RWPE1 (cell line): Measurements from ENCODE around the gene TRIM24.
"Not testable (repeated sequence)": the region's sequence is repeated elsewhere in the genome, so short reads cannot be mapped to it uniquely, and the experiment has no call there.

Source experiments
- CTCF ChIA-PET: fragments of 350-600 bp; sonication (Branson Sonifier 250); formaldehyde crosslinking; extraction: SDS; loops from one replicate; lab custom pipeline; 2021; lab: Yijun Ruan, JAX
- POLR2A ChIA-PET: fragments of 400-600 bp; formaldehyde crosslinking; extraction: SDS; loops from one replicate; lab custom pipeline; 2020; ENCODE audit warnings: antibody characterized with exemption; ENCODE audit not compliant: low non-redundant PET; lab: Yijun Ruan, JAX
- DNase-seq: peaks from one replicate; pipeline ENCODE4 v3.0.0; 2012; ENCODE audit warnings: low spot score
- H3K27ac ChIP-seq: fragments of 450-650 bp; 2 replicates; pipeline ENCODE4 v1.5.1; 2017
- TF ChIP-seq, protein P1 (sequence below): fragments of 450-650 bp; conservative IDR thresholded peaks from 2 replicates; pipeline ENCODE4 v1.5.1; 2017; ENCODE audit warnings: low read depth, mild to moderate bottlenecking

The TRIM24 gene

DNA sequence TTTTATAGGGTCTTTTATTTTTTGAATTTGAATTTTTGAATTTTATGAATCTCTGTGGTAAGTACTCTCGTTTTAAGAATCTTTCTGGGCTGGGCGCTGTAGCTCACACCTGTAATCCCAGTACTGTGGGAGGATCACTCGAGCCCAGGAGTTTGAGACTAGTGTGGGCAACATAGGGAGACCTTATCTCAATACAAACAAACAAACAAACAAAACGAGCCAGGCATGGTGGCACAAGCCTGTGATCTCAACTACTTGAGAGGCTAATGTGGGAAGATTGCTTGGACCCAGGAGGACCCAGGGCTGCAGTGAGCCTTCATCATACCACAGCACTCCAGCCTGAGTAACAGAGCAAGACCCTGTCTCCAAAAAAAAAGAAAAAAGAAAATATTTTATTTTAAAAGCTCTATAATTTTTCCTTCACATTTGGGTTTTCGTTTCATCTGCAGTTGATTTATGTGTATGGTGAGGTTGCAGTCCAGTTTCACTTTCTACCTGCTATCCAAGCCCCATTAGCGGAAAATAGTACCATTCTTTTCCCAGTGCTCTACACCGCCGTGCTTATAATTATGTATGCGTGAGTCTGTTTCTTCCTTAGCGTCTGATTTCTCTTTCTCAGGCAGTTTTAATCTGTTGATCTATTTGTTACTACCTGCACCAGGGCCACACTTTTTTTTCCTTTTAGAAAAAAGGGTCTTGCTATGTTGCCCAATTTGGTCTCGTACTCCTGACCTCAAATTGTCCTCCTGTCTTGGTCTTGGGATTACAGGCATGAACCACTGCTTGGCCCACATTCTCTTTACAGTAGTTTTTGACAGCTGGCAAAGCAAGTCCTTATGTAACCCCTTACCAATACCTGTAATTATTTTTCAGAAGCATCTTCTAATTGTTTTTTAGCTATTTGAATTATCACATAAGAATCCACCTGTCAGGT lies 21.7 kb downstream of the TRIM24 start:
- ChIA-PET POLR2A (no interaction called here), CTCF (no interaction called here)
- TF ChIP-seq, protein P1, sequence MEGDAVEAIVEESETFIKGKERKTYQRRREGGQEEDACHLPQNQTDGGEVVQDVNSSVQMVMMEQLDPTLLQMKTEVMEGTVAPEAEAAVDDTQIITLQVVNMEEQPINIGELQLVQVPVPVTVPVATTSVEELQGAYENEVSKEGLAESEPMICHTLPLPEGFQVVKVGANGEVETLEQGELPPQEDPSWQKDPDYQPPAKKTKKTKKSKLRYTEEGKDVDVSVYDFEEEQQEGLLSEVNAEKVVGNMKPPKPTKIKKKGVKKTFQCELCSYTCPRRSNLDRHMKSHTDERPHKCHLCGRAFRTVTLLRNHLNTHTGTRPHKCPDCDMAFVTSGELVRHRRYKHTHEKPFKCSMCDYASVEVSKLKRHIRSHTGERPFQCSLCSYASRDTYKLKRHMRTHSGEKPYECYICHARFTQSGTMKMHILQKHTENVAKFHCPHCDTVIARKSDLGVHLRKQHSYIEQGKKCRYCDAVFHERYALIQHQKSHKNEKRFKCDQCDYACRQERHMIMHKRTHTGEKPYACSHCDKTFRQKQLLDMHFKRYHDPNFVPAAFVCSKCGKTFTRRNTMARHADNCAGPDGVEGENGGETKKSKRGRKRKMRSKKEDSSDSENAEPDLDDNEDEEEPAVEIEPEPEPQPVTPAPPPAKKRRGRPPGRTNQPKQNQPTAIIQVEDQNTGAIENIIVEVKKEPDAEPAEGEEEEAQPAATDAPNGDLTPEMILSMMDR: no peak
- DNase-seq: no peak
- no peak overlapping the region for H3K27ac ChIP-seq

DNA sequence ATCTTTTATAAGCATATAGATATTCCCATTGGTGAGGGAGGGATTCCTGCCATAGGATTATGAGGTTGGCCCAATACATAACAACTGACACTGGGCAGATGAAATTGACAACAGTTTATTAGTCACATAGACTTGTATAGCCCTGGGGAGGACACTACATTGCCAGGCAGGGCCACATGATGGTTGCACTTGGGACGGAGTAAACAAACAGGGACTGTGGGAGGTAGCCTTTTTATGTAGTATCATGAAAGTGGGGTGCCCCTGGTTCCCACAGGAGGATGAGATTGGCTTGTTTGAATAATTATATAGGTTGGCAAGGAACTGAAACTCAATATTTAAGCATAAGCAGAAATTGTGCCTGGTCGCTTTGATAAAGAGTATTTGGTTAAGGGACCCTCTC lies 23.5 kb downstream of the TRIM24 start:
- CTCF ChIA-PET: no interaction called here
- POLR2A ChIA-PET: no interaction called here
- no peak for DNase-seq
- TF ChIP-seq, protein P1: no peak
- no peak overlapping the region for H3K27ac ChIP-seq

DNA sequence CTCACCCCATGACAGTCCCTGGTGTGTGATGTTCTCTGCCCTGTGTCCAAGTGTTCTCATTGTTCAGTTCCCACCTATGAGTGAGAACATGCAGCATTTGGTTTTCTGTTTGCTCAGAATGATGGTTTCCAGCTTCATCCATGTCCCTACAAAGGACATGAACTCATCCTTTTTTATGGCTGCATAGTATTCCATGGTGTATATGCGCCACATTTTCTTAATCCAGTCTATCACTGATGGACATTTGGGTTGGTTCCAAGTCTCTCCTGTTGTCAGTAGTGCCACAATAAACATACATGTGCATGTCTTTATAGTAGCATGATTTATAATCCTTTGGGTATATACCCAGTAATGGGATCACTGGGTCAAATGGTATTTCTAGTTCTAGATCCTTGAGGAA lies 25.4 kb downstream of the TRIM24 start:
- H3K27ac ChIP-seq, CTCF ChIA-PET, DNase-seq, POLR2A ChIA-PET: not testable (repeated sequence)

GRCh38 chr7:138489139-138489538 lies 29.1 kb downstream of the TRIM24 start:
- POLR2A ChIA-PET, H3K27ac ChIP-seq, CTCF ChIA-PET: not testable (repeated sequence)

DNA sequence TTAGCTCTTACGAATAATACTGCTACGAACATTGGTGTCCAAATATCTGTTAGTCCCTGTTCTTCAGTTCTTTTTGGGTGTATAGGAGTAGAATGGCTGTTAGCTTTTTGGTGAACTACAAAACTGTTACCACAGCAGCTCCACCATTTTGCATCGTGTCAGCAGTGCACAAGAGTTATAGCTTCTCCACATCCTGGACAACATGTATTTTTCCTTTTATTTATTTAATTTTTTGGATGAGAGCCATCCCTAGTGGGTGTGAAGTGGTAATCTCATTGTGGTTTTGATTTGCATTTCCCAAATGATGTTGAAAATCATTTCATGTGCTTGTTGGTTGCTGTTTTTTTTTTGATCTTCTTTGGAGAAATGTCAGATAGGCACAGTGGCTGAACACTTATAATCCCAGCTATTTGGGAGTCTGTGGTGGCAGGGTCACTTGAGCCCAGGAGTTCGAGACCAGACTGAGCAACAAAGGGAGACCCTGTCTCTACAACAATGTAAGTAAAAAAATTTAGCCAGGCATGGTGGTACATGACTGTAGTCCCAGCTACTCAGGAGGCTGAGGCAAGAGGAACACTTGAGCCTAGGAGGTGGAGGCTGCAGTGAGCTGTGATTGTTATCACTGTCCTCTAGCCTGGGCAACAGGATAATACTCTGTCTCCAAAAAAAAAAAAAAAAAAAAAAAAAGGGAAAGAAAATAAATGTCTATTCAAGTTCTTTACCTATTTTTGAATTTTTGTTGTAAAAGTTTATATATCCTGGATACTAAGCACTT lies 31.7 kb downstream of the TRIM24 start:
- no peak overlapping the region for H3K27ac ChIP-seq
- DNase-seq: no peak
- TF ChIP-seq, protein P1: no peak
- POLR2A ChIA-PET: no interaction called here
- CTCF ChIA-PET: no interaction called here

More at GRCh38 chr7:138489139-138489538, 29.1 kb downstream of the TRIM24 start:
- DNase-seq: not testable (repeated sequence)

- TF ChIP-seq, protein P1: no peak
- no peak overlapping the region for H3K27ac ChIP-seq
- POLR2A ChIA-PET: no interaction called here
- CTCF ChIA-PET: no interaction called here
- DNase-seq: no peak
Observed at GRCh38 chr7:138492423-138492822, 32.4 kb downstream of the TRIM24 start.

GRCh38 chr7:138493535-138493934 lies 33.5 kb downstream of the TRIM24 start:
- CTCF ChIA-PET: no interaction called here
- POLR2A ChIA-PET: no interaction called here
- DNase-seq: no peak
- no peak overlapping the region for H3K27ac ChIP-seq
- TF ChIP-seq, protein P1: no peak
